Colonic mucosa (tissue), 4 donors: ENCODE data around the gene EFCAB14. TPM values are rescaled to one million over a fixed set of nuclear protein-coding genes. Genes with fewer than 3 reads are reported as not detected.
"Not testable (repeated sequence)": the region's sequence is repeated elsewhere in the genome, so short reads cannot be mapped to it uniquely, and the experiment has no call there.

Experiments
- DNase-seq: peaks from one replicate; pipeline ENCODE4 v3.0.0-alpha.2; 2020
- H3K27ac ChIP-seq: fragments of 200-600 bp; one replicate; pipeline ENCODE4 v1.8.0; 2021
- H3K27me3 ChIP-seq: fragments of 200-600 bp; one replicate; pipeline ENCODE4 v1.8.0; 2021
- H3K36me3 ChIP-seq: fragments of 200-600 bp; one replicate; pipeline ENCODE4 v1.8.0; 2021
- H3K4me1 ChIP-seq: fragments of 200-600 bp; one replicate; pipeline ENCODE4 v1.8.0; 2021; ENCODE audit warnings: mild to moderate bottlenecking
- H3K4me3 ChIP-seq: fragments of 200-600 bp; one replicate; pipeline ENCODE4 v1.8.0; 2021
- H3K9ac ChIP-seq, 2 donors: one replicate each; pipeline ENCODE4 v1.7.0; 2013; ENCODE audit warnings: control low read depth in 2 of 2, low read depth in 2 of 2, low read length in 2 of 2
- H3K9me3 ChIP-seq: fragments of 200-600 bp; one replicate; pipeline ENCODE4 v1.8.0; 2021
- intact Hi-C: fragments of 100-400 bp; cut with DNase I; formaldehyde crosslinking; loops from one replicate; pipeline ENCODE4 v1.14.1; 2022
- total RNA-seq, 2 donors: library from RNA; stranded (reverse); fragmentation: NEBNext Ultra II Directional in 1 of 2; extraction: Animal tissue kit (Norgen Biotek cat#: 25700) in 1 of 2; gene quantifications; one replicate each; pipeline ENCODE4 v1.2.1, GENCODE V29; 2021
- TF ChIP-seq, protein P1 (sequence below): fragments of 200-600 bp; IDR thresholded peaks from one replicate; pipeline ENCODE4 v1.8.0; 2022; ENCODE audit warnings: antibody characterized with exemption, mild to moderate bottlenecking
- donor health status: healthy.
- donor health status: DM: no; HTN: no; CAD: no.
- donor health status: DM: no; HTN: no; CAD: no.

Gene EFCAB14
- total RNA-seq, 2 donors from 2014 or later = 87.4 to 114 TPM

- H3K27ac ChIP-seq = no peak overlapping the region
- intact Hi-C loops = no loop called here
- no peak overlapping the region for H3K4me3 ChIP-seq
- H3K9ac ChIP-seq = no peak overlapping the region
- no peaks in the 10 kb centered on the region for H3K27me3 ChIP-seq
- H3K4me1 ChIP-seq = no peaks in the 10 kb centered on the region
- no peaks in the 10 kb centered on the region for H3K36me3 ChIP-seq
- TF ChIP-seq, protein P1, sequence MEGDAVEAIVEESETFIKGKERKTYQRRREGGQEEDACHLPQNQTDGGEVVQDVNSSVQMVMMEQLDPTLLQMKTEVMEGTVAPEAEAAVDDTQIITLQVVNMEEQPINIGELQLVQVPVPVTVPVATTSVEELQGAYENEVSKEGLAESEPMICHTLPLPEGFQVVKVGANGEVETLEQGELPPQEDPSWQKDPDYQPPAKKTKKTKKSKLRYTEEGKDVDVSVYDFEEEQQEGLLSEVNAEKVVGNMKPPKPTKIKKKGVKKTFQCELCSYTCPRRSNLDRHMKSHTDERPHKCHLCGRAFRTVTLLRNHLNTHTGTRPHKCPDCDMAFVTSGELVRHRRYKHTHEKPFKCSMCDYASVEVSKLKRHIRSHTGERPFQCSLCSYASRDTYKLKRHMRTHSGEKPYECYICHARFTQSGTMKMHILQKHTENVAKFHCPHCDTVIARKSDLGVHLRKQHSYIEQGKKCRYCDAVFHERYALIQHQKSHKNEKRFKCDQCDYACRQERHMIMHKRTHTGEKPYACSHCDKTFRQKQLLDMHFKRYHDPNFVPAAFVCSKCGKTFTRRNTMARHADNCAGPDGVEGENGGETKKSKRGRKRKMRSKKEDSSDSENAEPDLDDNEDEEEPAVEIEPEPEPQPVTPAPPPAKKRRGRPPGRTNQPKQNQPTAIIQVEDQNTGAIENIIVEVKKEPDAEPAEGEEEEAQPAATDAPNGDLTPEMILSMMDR = no peak
- no peak for DNase-seq
- H3K9me3 ChIP-seq = no peaks in the 10 kb centered on the region
Observed at GRCh38 chr1:46655848-46656247, 63.1 kb downstream of the EFCAB14 start.

DNA sequence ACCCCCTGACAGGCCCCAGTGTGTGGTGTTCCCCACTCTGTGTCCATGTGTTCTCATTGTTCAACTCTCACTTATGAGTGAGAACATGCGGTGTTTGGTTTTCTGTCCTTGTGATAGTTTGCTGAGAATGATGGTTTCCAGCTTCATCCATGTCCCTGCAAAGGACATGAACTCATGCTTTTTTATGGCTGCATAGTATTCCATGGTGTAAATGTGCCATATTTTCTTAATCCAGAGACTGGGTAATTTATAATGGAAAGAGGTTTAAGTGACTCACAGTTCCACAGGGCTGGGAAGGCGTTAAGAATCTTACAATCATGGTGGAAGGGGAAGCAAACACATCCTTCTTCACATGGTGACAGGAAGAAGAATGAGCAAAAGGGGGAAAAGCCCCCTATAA is 64.2 kb downstream of the EFCAB14 start:
- H3K27ac ChIP-seq, intact Hi-C loops: not testable (repeated sequence)

DNA sequence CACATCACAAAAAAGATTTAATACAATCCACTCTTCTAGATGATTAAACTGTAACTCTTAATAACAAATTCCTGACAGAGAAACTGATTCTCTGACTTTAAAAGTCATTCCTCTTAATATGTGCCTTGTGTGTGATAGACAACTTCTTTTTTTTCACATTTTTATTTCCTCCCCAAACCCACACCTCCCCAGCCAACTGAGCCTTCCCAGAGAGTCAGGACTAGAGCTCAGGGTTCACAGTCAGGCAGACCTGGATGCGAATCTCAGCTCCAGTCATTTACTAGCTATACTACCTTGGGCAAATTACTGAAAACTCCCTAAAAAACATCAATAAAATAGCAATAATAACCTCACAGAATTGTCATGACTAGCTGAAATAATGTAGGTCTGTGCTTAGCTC is 64.9 kb downstream of the EFCAB14 start:
- Histone ChIP-seq H3K36me3 (no peaks in the 10 kb centered on the region), H3K27me3 (no peaks in the 10 kb centered on the region), H3K9ac (peak overlapping the region in 1 of 2 donors; percentile 48), H3K4me1 (no peaks in the 10 kb centered on the region), H3K9me3 (no peaks in the 10 kb centered on the region), H3K27ac (peak overlapping the region; percentile 73), H3K4me3 (no peak overlapping the region)
- TF ChIP-seq, protein P1 = no peak
- intact Hi-C loops = no loop called here
- DNase-seq = peak; percentile 24

More for the DNA sequence above, 64.2 kb downstream of the EFCAB14 start:
- H3K9ac ChIP-seq, H3K9me3 ChIP-seq, H3K4me3 ChIP-seq, H3K36me3 ChIP-seq, H3K4me1 ChIP-seq, H3K27me3 ChIP-seq, DNase-seq: not testable (repeated sequence)

GRCh38 chr1:46653405-46653958 is 65.4 kb downstream of the EFCAB14 start:
- no peaks in the 10 kb centered on the region for H3K27me3 ChIP-seq
- TF ChIP-seq, protein P1 = no peak
- H3K36me3 ChIP-seq = no peaks in the 10 kb centered on the region
- peak overlapping the region in 1 of 2 donors; percentile 62 for H3K9ac ChIP-seq
- H3K4me3 ChIP-seq = no peak overlapping the region
- intact Hi-C loops = no loop called here
- H3K4me1 ChIP-seq = no peaks in the 10 kb centered on the region
- peak overlapping the region; percentile 73 for H3K27ac ChIP-seq
- H3K9me3 ChIP-seq = no peaks in the 10 kb centered on the region
- peak; percentile 21 for DNase-seq

DNA sequence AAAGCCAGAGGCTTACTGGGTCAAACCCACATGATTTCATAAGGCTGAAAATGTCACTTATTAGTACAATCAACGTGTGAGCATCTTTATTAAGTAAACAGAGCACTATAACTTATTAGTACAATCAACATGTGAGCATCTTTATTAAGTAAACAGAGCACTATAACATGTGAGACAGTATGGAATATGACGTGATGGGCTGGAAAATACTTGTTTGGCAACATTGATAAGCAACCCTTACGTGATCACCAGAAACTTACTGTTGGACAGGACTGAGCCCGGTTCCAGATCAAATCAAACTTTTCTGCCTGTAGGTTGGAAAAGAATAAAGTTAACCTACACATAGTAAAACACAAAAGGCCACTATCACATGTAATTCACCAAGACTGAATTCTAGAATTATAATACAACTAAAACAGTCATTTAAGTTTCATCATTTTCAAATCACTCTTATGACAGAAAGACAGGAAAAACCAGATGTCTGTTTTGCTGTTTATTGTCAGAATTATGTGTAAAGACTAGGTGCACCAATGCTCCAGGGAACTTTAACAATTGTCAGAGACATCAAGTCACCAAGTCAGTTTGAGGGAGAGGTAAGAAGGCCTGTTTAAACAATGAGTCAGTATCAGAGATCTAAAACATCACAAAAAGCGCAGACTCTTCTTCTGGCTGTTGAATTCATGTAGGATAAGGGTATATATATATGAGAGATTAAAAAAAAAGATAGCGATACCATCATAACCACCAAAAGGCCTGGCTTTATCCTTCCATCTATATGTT is 66.4 kb downstream of the EFCAB14 start:
- DNase-seq = no peak
- H3K9ac ChIP-seq = peak overlapping the region; percentile 48 to 62
- H3K27me3 ChIP-seq = no peaks in the 10 kb centered on the region
- TF ChIP-seq, protein P1 = no peak
- H3K4me3 ChIP-seq = no peak overlapping the region
- intact Hi-C loops = no loop called here
- H3K36me3 ChIP-seq = no peaks in the 10 kb centered on the region
- no peaks in the 10 kb centered on the region for H3K4me1 ChIP-seq
- H3K9me3 ChIP-seq = no peaks in the 10 kb centered on the region
- peak overlapping the region; percentile 73 for H3K27ac ChIP-seq

- H3K4me3 ChIP-seq, DNase-seq, H3K4me1 ChIP-seq, H3K36me3 ChIP-seq, H3K27ac ChIP-seq, intact Hi-C loops, H3K9me3 ChIP-seq, H3K9ac ChIP-seq, H3K27me3 ChIP-seq: not testable (repeated sequence)
Observed at GRCh38 chr1:46651152-46651551, 67.8 kb downstream of the EFCAB14 start.
